MM.1S (cell line): ENCODE data around the gene UQCRQ.
A peak's percentile ranks its signal among the peaks of the same experiment; 100 is the strongest.

Experiments used
- DNase-seq: peaks from one replicate; pipeline ENCODE4 v3.0.0-alpha.2; 2015
- H2AFZ ChIP-seq: fragments of 300-600 bp; sonication (generic); 2 replicates; pipeline ENCODE4 v1.6.0; 2016; ENCODE audit warnings: antibody characterized with exemption, low read length
- H3F3A ChIP-seq: fragments of 300-600 bp; sonication (generic); 2 replicates; pipeline ENCODE4 v1.6.1; 2016; ENCODE audit warnings: mild to moderate bottlenecking, antibody characterized with exemption, low read length, moderate library complexity, mixed read lengths; ENCODE audit not compliant: insufficient read depth
- H3K27ac ChIP-seq: fragments of 300-600 bp; sonication (generic); 2 replicates; pipeline ENCODE4 v1.5.1; 2016; ENCODE audit warnings: mild to moderate bottlenecking, low read length
- H3K27me3 ChIP-seq: fragments of 300-600 bp; sonication (generic); replicated peaks from 2 replicates; pipeline ENCODE4 v1.6.0; 2016; ENCODE audit warnings: low read length; ENCODE audit not compliant: insufficient read depth
- H3K36me3 ChIP-seq: fragments of 300-600 bp; sonication (generic); replicated peaks from 2 replicates; pipeline ENCODE4 v1.6.1; 2016; ENCODE audit warnings: mild to moderate bottlenecking, low read length, mixed read lengths; ENCODE audit not compliant: insufficient read depth
- H3K4me1 ChIP-seq: fragments of 300-600 bp; sonication (generic); 2 replicates; pipeline ENCODE4 v1.6.1; 2016; ENCODE audit warnings: low read length, mixed read lengths
- H3K4me2 ChIP-seq: fragments of 300-600 bp; sonication (generic); 2 replicates; pipeline ENCODE4 v1.6.0; 2016; ENCODE audit warnings: low read depth, low read length
- H3K4me3 ChIP-seq: fragments of 300-600 bp; sonication (generic); 2 replicates; pipeline ENCODE4 v1.5.1; 2016; ENCODE audit warnings: low read length, mixed read lengths
- H3K79me2 ChIP-seq: fragments of 300-600 bp; sonication (generic); 2 replicates; pipeline ENCODE4 v1.6.1; 2016; ENCODE audit warnings: mixed run types, low read length, mixed read lengths
- H3K9ac ChIP-seq: fragments of 300-600 bp; sonication (generic); 2 replicates; pipeline ENCODE4 v1.6.1; 2016; ENCODE audit warnings: low read length, mixed read lengths
- H3K9me2 ChIP-seq: fragments of 300-600 bp; sonication (generic); replicated peaks from 2 replicates; pipeline ENCODE4 v1.6.1; 2016; ENCODE audit warnings: mild to moderate bottlenecking, low read length, mixed read lengths; ENCODE audit not compliant: insufficient read depth
- H3K9me3 ChIP-seq: fragments of 300-600 bp; sonication (generic); replicated peaks from 2 replicates; pipeline ENCODE4 v1.6.1; 2016; ENCODE audit warnings: mild to moderate bottlenecking, low read length, mixed read lengths; ENCODE audit not compliant: insufficient read depth
- H4K20me1 ChIP-seq: fragments of 300-600 bp; sonication (generic); 2 replicates; pipeline ENCODE4 v1.6.1; 2016; ENCODE audit warnings: mild to moderate bottlenecking, low read length, moderate library complexity, mixed read lengths; ENCODE audit not compliant: insufficient read depth
- CTCF ChIP-seq: fragments of 300-600 bp; sonication (generic); IDR thresholded peaks from 2 replicates; pipeline ENCODE4 v1.5.1; 2016; ENCODE audit warnings: antibody characterized with exemption, low read length, mixed read lengths
- EZH2 ChIP-seq: fragments of 300-600 bp; sonication (generic); optimal IDR thresholded peaks from 2 replicates; pipeline ENCODE3; 2017; ENCODE audit warnings: low read depth, mild to moderate bottlenecking, antibody characterized with exemption, low read length, mixed read lengths
- EZH2phosphoT487 ChIP-seq: fragments of 300-600 bp; sonication (generic); IDR thresholded peaks from 2 replicates; pipeline ENCODE4 v1.6.1; 2018; ENCODE audit warnings: antibody characterized with exemption, low read length

Gene UQCRQ

GRCh38 chr5:132827943-132828673 is 38.3 kb upstream of the UQCRQ start:
- Histone ChIP-seq H4K20me1 (no peaks in the 10 kb centered on the region), H3K79me2 (peaks cover 5% of the 10 kb centered on the region), H3K4me1 (no peaks in the 10 kb centered on the region), H3K4me2 (no peak overlapping the region), H3K27me3 (no peaks in the 10 kb centered on the region), H2AFZ (no peak overlapping the region), H3K9me2 (no peaks in the 10 kb centered on the region), H3K4me3 (no peak overlapping the region), H3K9ac (no peak overlapping the region), H3K27ac (no peak overlapping the region), H3F3A (no peaks in the 10 kb centered on the region), H3K36me3 (no peaks in the 10 kb centered on the region), H3K9me3 (no peaks in the 10 kb centered on the region)
- no peak for DNase-seq
- no peak for TF ChIP-seq EZH2
- TF ChIP-seq EZH2phosphoT487, result no peak
- no peak for TF ChIP-seq CTCF

- H3K36me3 ChIP-seq, result no peaks in the 10 kb centered on the region
- H3F3A ChIP-seq, result no peaks in the 10 kb centered on the region
- peak overlapping the region; percentile 82; the same call in 1 of the 2 replicates for H3K4me3 ChIP-seq
- no peaks in the 10 kb centered on the region for H3K9me3 ChIP-seq
- H4K20me1 ChIP-seq, result no peaks in the 10 kb centered on the region
- peaks cover 5% of the 10 kb centered on the region for H3K79me2 ChIP-seq
- TF ChIP-seq CTCF (no peak), EZH2phosphoT487 (no peak), EZH2 (no peak)
- peak overlapping the region; percentile 90; the same call in 1 of the 2 replicates for H3K4me2 ChIP-seq
- DNase-seq, result no peak
- H2AFZ ChIP-seq, result no peak overlapping the region
- no peaks in the 10 kb centered on the region for H3K27me3 ChIP-seq
- H3K4me1 ChIP-seq, result no peaks in the 10 kb centered on the region
- H3K9ac ChIP-seq, result peak overlapping the region; percentile 85; the same call in 1 of the 2 replicates
- no peak overlapping the region for H3K27ac ChIP-seq
- no peaks in the 10 kb centered on the region for H3K9me2 ChIP-seq
Observed at GRCh38 chr5:132828846-132829494, 37.5 kb upstream of the UQCRQ start.

GRCh38 chr5:132829742-132830435 is 36.6 kb upstream of the UQCRQ start:
- Histone ChIP-seq H3K9me2 (no peaks in the 10 kb centered on the region), H3F3A (no peaks in the 10 kb centered on the region), H3K4me2 (peak overlapping the region; percentile 90), H3K9me3 (no peaks in the 10 kb centered on the region), H3K27me3 (no peaks in the 10 kb centered on the region), H3K9ac (peak overlapping the region; percentile 85), H3K79me2 (peaks cover 5% of the 10 kb centered on the region), H3K4me1 (no peaks in the 10 kb centered on the region), H3K36me3 (no peaks in the 10 kb centered on the region), H3K27ac (peak overlapping the region; percentile 52; the same call in 1 of the 2 replicates), H4K20me1 (no peaks in the 10 kb centered on the region), H3K4me3 (peak overlapping the region; percentile 82), H2AFZ (peak overlapping the region; percentile 71)
- no peak for TF ChIP-seq EZH2phosphoT487
- TF ChIP-seq CTCF, result peak; percentile 83
- DNase-seq, result peak; percentile 79
